NCI-H82 (cell line): Measurements from ENCODE around the gene AMMECR1.

ENCODE experiments used
- DNase-seq: peaks from one replicate; lab custom pipeline; 2025; lab: John Stamatoyannopoulos, UW

Gene AMMECR1

GRCh38 chrX:110311437-110312230 lies 6.3 kb downstream of the AMMECR1 start:
- no peak for DNase-seq

- DNase-seq, result no peak
These were observed 7.0 kb downstream of the AMMECR1 start for GRCh38 chrX:110310896-110311295.

- no peak for DNase-seq
These were observed 7.7 kb downstream of the AMMECR1 start for GRCh38 chrX:110310000-110310790.

- no peak for DNase-seq
These were observed 9.7 kb downstream of the AMMECR1 start for GRCh38 chrX:110308220-110308619.

GRCh38 chrX:110304884-110305283 lies 13.0 kb downstream of the AMMECR1 start:
- no peak for DNase-seq

GRCh38 chrX:110304371-110304770 lies 13.5 kb downstream of the AMMECR1 start:
- no peak for DNase-seq

- DNase-seq, result no peak
These were observed 14.9 kb downstream of the AMMECR1 start for GRCh38 chrX:110302975-110303374.

- DNase-seq, result no peak
These were observed 16.7 kb downstream of the AMMECR1 start for GRCh38 chrX:110301194-110301593.

GRCh38 chrX:110294087-110294486 lies 23.8 kb downstream of the AMMECR1 start:
- no peak for DNase-seq

GRCh38 chrX:110293658-110294057 lies 24.2 kb downstream of the AMMECR1 start:
- DNase-seq, result no peak

- no peak for DNase-seq
These were observed 30.3 kb downstream of the AMMECR1 start for GRCh38 chrX:110287605-110288004.

- DNase-seq, result no peak
These were observed 31.8 kb downstream of the AMMECR1 start for GRCh38 chrX:110286106-110286505.

- DNase-seq, result no peak
These were observed 33.7 kb downstream of the AMMECR1 start for GRCh38 chrX:110284159-110284558.

- no peak for DNase-seq
These were observed 35.0 kb downstream of the AMMECR1 start for GRCh38 chrX:110282922-110283321.

GRCh38 chrX:110281377-110281776 lies 36.5 kb downstream of the AMMECR1 start:
- no peak for DNase-seq

GRCh38 chrX:110280954-110281353 lies 36.9 kb downstream of the AMMECR1 start:
- DNase-seq, result no peak

GRCh38 chrX:110277609-110278008 lies 40.3 kb downstream of the AMMECR1 start:
- no peak for DNase-seq

GRCh38 chrX:110276778-110277177 lies 41.1 kb downstream of the AMMECR1 start:
- DNase-seq, result no peak

GRCh38 chrX:110268886-110269285 lies 49.0 kb downstream of the AMMECR1 start:
- DNase-seq, result no peak

GRCh38 chrX:110268395-110268794 lies 49.5 kb downstream of the AMMECR1 start:
- DNase-seq, result no peak

GRCh38 chrX:110267874-110268273 lies 50.0 kb downstream of the AMMECR1 start:
- DNase-seq, result no peak

GRCh38 chrX:110265661-110266060 lies 52.2 kb downstream of the AMMECR1 start:
- DNase-seq, result no peak

- no peak for DNase-seq
These were observed 58.8 kb downstream of the AMMECR1 start for GRCh38 chrX:110259117-110259516.
